ENCODE data around the gene MOBP. TPM values are rescaled to one million over a fixed set of nuclear protein-coding genes. Genes with fewer than 3 reads are reported as not detected.

The MOBP gene
- total and polyA plus RNA-seq, 2 of the 8 experiments (the other 6 are each of a cell fraction or from before 2014, with no cell fraction given): 0.06 to 0.50 TPM

GRCh38 chr3:39548282-39548681 is 80.8 kb downstream of the MOBP start (continued):
- TF ChIP-seq YY1 (IDR thresholded peaks at IDR 0.05; ENCODE audit: low read depth, low read length): no peak
- TF ChIP-seq, protein P1, sequence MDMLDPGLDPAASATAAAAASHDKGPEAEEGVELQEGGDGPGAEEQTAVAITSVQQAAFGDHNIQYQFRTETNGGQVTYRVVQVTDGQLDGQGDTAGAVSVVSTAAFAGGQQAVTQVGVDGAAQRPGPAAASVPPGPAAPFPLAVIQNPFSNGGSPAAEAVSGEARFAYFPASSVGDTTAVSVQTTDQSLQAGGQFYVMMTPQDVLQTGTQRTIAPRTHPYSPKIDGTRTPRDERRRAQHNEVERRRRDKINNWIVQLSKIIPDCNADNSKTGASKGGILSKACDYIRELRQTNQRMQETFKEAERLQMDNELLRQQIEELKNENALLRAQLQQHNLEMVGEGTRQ (IDR thresholded peaks at IDR 0.05; ENCODE audit: low read length): no peak
- TF ChIP-seq ASH2L (IDR thresholded peaks at IDR 0.05; ENCODE audit: low read length): no peak
- no peak for TF ChIP-seq GABPA (IDR thresholded peaks at IDR 0.05; ENCODE audit: borderline replicate concordance, insufficient read depth, low read length)
- TF ChIP-seq RXRA (IDR thresholded peaks at IDR 0.05; ENCODE audit: insufficient read depth, low read depth, low read length): no peak
- TF ChIP-seq EGR1 (IDR thresholded peaks at IDR 0.05; ENCODE audit: borderline replicate concordance, low read depth, low read length): no peak
- TF ChIP-seq HDAC2 (IDR thresholded peaks at IDR 0.05; ENCODE audit: borderline replicate concordance in 1 of 2, low read depth in 2 of 2, low read length in 2 of 2): no peak
- no peak for TF ChIP-seq JUN (IDR thresholded peaks at IDR 0.05; ENCODE audit: low read depth, low read length)

All from H1 (cell line).